SK-N-SH treated with all-trans-retinoic acid at 6 μM for 48 hours (cell line): ENCODE measurements around the gene AP3S2.

ENCODE experiments used
- ATAC-seq: fragments of 200-7000 bp; cut with Tn5 transposase; 3 replicates; pipeline ENCODE4 v1.9.1; 2020; ENCODE audit warnings: mild to moderate bottlenecking, moderate library complexity
- BACH2 ChIP-seq: fragments of 250-450 bp; sonication (Bioruptor Pico); IDR thresholded peaks from 2 replicates; pipeline ENCODE4 v1.9.0; 2021; ENCODE audit warnings: mild to moderate bottlenecking, borderline replicate concordance
- CSDC2 ChIP-seq: fragments of 250-450 bp; sonication (Bioruptor Pico); IDR thresholded peaks from 2 replicates; pipeline ENCODE4 v1.5.0; 2020; ENCODE audit warnings: mild to moderate bottlenecking, moderate library complexity
- CSRNP3 ChIP-seq: fragments of 250-450 bp; sonication (Bioruptor Pico); IDR thresholded peaks from 2 replicates; pipeline ENCODE4 v1.5.1; 2021; ENCODE audit warnings: mild to moderate bottlenecking, moderate library complexity
- ESRRG ChIP-seq: fragments of 250-450 bp; sonication (Bioruptor Pico); IDR thresholded peaks from 2 replicates; pipeline ENCODE4 v1.6.1; 2021; ENCODE audit warnings: mild to moderate bottlenecking
- GLIS3 ChIP-seq: fragments of 250-450 bp; sonication (Bioruptor Pico); IDR thresholded peaks from 2 replicates; pipeline ENCODE4 v1.5.0; 2020; ENCODE audit warnings: mild to moderate bottlenecking, moderate library complexity
- ISL1 ChIP-seq: fragments of 250-450 bp; sonication (Bioruptor Pico); IDR thresholded peaks from 2 replicates; pipeline ENCODE4 v2.1.2; 2022; ENCODE audit warnings: mild to moderate bottlenecking, moderate library complexity
- PATZ1 ChIP-seq: fragments of 250-450 bp; sonication (Bioruptor Pico); IDR thresholded peaks from 2 replicates; pipeline ENCODE4 v1.8.0; 2020; ENCODE audit warnings: mild to moderate bottlenecking, moderate library complexity, borderline replicate concordance
- POU6F1 ChIP-seq: fragments of 250-450 bp; sonication (Bioruptor Pico); IDR thresholded peaks from 2 replicates; pipeline ENCODE4 v1.8.0; 2021; ENCODE audit warnings: low read depth, mild to moderate bottlenecking, moderate library complexity, borderline replicate concordance
- PPARA ChIP-seq: fragments of 250-450 bp; sonication (Bioruptor Pico); IDR thresholded peaks from 2 replicates; pipeline ENCODE4 v1.5.0; 2020; ENCODE audit warnings: mild to moderate bottlenecking, borderline replicate concordance
- RARB ChIP-seq: fragments of 250-450 bp; sonication (Bioruptor Pico); IDR thresholded peaks from 2 replicates; pipeline ENCODE4 v1.8.0; 2021; ENCODE audit warnings: mild to moderate bottlenecking, moderate library complexity
- SNAI2 ChIP-seq: fragments of 250-450 bp; sonication (Bioruptor Pico); IDR thresholded peaks from 2 replicates; pipeline ENCODE4 v1.5.0; 2020; ENCODE audit warnings: mild to moderate bottlenecking, moderate library complexity
- TOX ChIP-seq: fragments of 250-450 bp; sonication (Bioruptor Pico); IDR thresholded peaks from 2 replicates; pipeline ENCODE4 v1.8.0; 2021; ENCODE audit warnings: mild to moderate bottlenecking, moderate library complexity, borderline replicate concordance
- ZC3H10 ChIP-seq: fragments of 250-450 bp; sonication (Bioruptor Pico); IDR thresholded peaks from 2 replicates; pipeline ENCODE4 v1.5.1; 2021; ENCODE audit warnings: mild to moderate bottlenecking, moderate library complexity
- ZFP3 ChIP-seq: fragments of 250-450 bp; sonication (Bioruptor Pico); IDR thresholded peaks from 2 replicates; pipeline ENCODE4 v1.5.0; 2020; ENCODE audit warnings: mild to moderate bottlenecking, moderate library complexity
- ZFP30 ChIP-seq: fragments of 450-650 bp; formaldehyde crosslinking; IDR thresholded peaks from 2 replicates; pipeline ENCODE4 v1.5.0; 2022; ENCODE audit warnings: mild to moderate bottlenecking, moderate library complexity
- ZNF565 ChIP-seq: fragments of 450-650 bp; formaldehyde crosslinking; conservative IDR thresholded peaks from 2 replicates; pipeline ENCODE4 v1.5.0; 2020; ENCODE audit warnings: low read depth, mild to moderate bottlenecking, moderate library complexity
- ZNF70 ChIP-seq: fragments of 450-650 bp; formaldehyde crosslinking; IDR thresholded peaks from 2 replicates; pipeline ENCODE4 v1.5.0; 2020; ENCODE audit warnings: mild to moderate bottlenecking, moderate library complexity
- ZNF8 ChIP-seq: fragments of 450-650 bp; formaldehyde crosslinking; IDR thresholded peaks from 2 replicates; pipeline ENCODE4 v1.5.0; 2020; ENCODE audit warnings: mild to moderate bottlenecking, moderate library complexity
- TF ChIP-seq, protein P1 (sequence below): fragments of 250-450 bp; sonication (Bioruptor Pico); IDR thresholded peaks from 2 replicates; pipeline ENCODE4 v1.5.0; 2020; ENCODE audit warnings: mild to moderate bottlenecking, moderate library complexity
- TF ChIP-seq, protein P2 (sequence below): fragments of 250-450 bp; sonication (Bioruptor Pico); IDR thresholded peaks from 2 replicates; pipeline ENCODE4 v1.5.1; 2020; ENCODE audit warnings: low read depth, mild to moderate bottlenecking, moderate library complexity

The AP3S2 gene

GRCh38 chr15:89787944-89788343 is 105.8 kb downstream of the AP3S2 start:
- ATAC-seq, result no peak
- TF ChIP-seq ZNF565 (CRISPR knock-in tag) (no peak), ZNF8 (CRISPR knock-in tag) (peak; percentile 76)
- TF ChIP-seq, all 23 proteins: peak for 1

DNA sequence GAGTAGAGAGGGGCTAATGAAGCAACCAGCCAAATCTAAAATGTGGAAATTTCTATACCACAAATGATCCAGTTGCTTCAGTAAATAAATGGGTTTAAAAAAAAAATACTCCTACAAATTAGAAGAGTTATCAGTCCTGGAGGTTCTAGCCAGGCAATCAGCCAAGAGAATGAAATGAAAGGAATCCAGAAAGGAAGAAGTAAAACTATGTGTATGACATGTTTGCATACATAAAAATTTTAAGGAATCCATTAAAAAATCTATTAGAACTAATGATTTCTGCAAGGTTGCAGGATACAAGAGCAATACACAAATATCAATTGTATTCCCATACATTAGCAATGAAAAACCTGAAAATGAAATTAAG is 108.0 kb downstream of the AP3S2 start:
- no peak for TF ChIP-seq ZNF8 (CRISPR knock-in tag)
- TF ChIP-seq SNAI2 (CRISPR knock-in tag), result no peak
- TF ChIP-seq POU6F1 (CRISPR knock-in tag), result no peak
- TF ChIP-seq, protein P1, sequence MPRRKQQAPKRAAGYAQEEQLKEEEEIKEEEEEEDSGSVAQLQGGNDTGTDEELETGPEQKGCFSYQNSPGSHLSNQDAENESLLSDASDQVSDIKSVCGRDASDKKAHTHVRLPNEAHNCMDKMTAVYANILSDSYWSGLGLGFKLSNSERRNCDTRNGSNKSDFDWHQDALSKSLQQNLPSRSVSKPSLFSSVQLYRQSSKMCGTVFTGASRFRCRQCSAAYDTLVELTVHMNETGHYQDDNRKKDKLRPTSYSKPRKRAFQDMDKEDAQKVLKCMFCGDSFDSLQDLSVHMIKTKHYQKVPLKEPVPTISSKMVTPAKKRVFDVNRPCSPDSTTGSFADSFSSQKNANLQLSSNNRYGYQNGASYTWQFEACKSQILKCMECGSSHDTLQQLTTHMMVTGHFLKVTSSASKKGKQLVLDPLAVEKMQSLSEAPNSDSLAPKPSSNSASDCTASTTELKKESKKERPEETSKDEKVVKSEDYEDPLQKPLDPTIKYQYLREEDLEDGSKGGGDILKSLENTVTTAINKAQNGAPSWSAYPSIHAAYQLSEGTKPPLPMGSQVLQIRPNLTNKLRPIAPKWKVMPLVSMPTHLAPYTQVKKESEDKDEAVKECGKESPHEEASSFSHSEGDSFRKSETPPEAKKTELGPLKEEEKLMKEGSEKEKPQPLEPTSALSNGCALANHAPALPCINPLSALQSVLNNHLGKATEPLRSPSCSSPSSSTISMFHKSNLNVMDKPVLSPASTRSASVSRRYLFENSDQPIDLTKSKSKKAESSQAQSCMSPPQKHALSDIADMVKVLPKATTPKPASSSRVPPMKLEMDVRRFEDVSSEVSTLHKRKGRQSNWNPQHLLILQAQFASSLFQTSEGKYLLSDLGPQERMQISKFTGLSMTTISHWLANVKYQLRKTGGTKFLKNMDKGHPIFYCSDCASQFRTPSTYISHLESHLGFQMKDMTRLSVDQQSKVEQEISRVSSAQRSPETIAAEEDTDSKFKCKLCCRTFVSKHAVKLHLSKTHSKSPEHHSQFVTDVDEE (CRISPR knock-in tag), result no peak
- TF ChIP-seq ZFP3 (CRISPR knock-in tag), result no peak
- TF ChIP-seq GLIS3 (CRISPR knock-in tag), result no peak
- no peak for TF ChIP-seq ZNF565 (CRISPR knock-in tag)
- no peak for TF ChIP-seq ISL1 (CRISPR knock-in tag)
- TF ChIP-seq ZFP30 (CRISPR knock-in tag), result no peak
- no peak for TF ChIP-seq ESRRG (CRISPR knock-in tag)
- TF ChIP-seq, protein P2, sequence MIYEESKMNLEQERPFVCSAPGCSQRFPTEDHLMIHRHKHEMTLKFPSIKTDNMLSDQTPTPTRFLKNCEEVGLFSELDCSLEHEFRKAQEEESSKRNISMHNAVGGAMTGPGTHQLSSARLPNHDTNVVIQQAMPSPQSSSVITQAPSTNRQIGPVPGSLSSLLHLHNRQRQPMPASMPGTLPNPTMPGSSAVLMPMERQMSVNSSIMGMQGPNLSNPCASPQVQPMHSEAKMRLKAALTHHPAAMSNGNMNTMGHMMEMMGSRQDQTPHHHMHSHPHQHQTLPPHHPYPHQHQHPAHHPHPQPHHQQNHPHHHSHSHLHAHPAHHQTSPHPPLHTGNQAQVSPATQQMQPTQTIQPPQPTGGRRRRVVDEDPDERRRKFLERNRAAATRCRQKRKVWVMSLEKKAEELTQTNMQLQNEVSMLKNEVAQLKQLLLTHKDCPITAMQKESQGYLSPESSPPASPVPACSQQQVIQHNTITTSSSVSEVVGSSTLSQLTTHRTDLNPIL, result no peak
- TF ChIP-seq BACH2 (CRISPR knock-in tag), result no peak
- TF ChIP-seq PPARA, result no peak
- TF ChIP-seq CSDC2 (CRISPR knock-in tag), result no peak
- no peak for TF ChIP-seq PATZ1 (CRISPR knock-in tag)
- no peak for TF ChIP-seq CSRNP3 (CRISPR knock-in tag)
- no peak for TF ChIP-seq RARB (CRISPR knock-in tag)
- TF ChIP-seq TOX (CRISPR knock-in tag), result no peak
- TF ChIP-seq ZNF70 (CRISPR knock-in tag), result no peak
- ATAC-seq, result no peak

DNA sequence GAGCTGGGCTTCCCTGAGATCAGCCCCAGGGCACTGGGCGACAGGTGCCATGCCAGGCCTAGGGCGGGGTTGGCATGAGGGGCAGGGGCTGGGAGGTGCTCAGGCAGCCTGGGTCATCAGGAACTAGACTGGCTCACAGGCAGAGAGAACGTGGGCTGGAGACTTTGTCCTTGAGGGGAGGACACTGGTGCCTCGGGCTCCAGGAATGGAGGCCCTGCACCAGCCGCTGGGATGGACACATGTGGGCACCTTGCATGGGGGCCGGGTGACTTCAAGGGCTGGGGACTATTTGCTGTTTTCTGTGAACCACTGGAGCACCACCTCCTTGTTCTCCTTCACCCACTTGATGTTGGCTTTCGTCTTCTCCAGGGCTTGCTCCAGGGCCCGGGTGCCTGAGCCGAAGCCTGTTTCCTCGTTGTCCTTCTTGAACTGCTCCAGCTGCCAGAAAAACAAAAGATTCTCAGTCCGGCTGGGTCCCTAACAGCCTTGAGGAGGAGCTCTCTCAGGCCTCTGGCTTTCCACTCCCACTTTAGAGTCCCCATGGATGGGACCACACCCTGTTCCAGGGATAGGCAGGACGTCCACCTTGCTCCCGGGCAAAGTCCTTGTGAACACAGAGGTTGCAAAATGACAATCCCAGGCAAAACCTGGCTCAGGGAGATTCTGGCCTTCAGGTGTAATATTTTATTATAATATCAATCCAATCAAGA is 108.6 kb downstream of the AP3S2 start:
- TF ChIP-seq ZNF8 (CRISPR knock-in tag) (no peak), ZC3H10 (CRISPR knock-in tag) (no peak), BACH2 (CRISPR knock-in tag) (no peak)
- TF ChIP-seq, all 23 proteins: peak for 0
- ATAC-seq, result no peak

DNA sequence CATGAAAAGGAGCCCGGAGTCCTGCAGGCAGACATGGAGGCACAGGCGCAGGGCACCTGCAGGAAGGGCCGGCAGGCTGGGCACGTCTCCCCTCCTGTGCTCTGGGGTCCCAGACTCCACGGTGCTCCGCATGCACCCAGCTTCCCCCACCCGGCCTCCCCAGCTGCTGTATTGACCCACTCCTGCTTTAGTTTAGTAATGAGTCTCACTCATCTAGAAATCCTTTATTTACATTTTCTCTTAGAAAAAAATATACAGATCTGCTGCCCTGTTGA is 109.2 kb downstream of the AP3S2 start:
- no peak for ATAC-seq
- no peak for TF ChIP-seq ZFP3 (CRISPR knock-in tag)
- no peak for TF ChIP-seq POU6F1 (CRISPR knock-in tag)
- TF ChIP-seq, protein P1 (CRISPR knock-in tag), result no peak
- TF ChIP-seq ZFP30 (CRISPR knock-in tag), result no peak
- TF ChIP-seq ZNF8 (CRISPR knock-in tag), result no peak
